DLD1 (cell line): ENCODE measurements around the gene AP2B1.

Experiments
- in situ Hi-C: cut with HindIII; loops from 2 replicates; pipeline ENCODE4 v1.10.0; 2017; ENCODE audit warnings: low sequenced_read_pairs

Gene AP2B1

DNA sequence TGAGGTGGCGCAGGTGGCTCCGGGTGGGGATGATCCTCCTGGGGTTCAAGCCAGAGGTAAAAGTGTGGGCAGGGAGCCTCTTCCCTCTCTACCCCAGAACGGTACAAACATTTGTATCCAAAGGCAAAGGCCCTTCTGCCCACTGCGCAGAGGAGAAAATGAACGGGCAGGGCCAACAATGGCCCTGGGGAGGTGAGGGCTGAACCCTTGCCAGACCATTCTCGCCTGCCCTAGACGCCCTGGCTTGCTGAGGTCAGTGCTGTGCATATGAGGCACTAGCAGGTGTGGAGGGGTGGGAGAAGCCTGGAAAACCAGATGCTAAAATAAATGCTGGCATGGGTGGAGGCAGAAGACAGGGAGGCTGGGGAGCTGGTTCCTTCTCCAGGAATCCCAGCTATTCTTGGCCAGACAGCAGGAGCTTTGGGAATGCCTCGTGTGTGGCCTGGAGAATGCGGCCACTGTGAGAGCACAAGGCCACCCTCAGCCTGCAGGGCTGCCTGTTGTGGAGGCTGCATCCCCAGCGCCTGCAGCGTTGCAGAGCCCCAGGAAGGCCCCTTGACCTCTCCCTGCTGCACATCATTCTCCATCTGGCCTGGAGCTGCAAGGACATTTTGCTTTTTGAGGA, 178.1 kb downstream of the AP2B1 start:
- in situ Hi-C loops: no loop called here

- in situ Hi-C loops: no loop called here
Measured at GRCh38 chr17:35765756-35766488, 178.8 kb downstream of the AP2B1 start.

DNA sequence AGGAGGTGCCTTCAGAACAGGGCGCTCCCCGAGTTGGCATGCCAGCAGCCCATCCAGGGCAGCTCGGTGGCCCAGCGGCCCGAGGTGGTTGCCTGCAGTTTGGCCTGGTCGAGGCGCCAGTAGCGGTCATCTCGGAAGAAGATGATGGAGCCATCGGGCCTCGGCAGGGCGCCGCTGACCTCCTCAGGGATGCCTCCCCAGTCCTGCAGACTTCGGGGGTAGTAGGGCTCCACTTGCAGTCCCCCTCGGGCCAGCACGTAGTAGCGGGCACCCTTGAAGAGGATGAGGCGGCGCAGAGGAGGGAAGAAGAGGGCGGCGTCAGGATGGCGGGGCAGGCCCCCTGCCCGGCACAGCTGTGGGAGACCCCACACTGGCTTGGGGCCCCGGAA, 179.4 kb downstream of the AP2B1 start:
- in situ Hi-C loops: no loop called here

DNA sequence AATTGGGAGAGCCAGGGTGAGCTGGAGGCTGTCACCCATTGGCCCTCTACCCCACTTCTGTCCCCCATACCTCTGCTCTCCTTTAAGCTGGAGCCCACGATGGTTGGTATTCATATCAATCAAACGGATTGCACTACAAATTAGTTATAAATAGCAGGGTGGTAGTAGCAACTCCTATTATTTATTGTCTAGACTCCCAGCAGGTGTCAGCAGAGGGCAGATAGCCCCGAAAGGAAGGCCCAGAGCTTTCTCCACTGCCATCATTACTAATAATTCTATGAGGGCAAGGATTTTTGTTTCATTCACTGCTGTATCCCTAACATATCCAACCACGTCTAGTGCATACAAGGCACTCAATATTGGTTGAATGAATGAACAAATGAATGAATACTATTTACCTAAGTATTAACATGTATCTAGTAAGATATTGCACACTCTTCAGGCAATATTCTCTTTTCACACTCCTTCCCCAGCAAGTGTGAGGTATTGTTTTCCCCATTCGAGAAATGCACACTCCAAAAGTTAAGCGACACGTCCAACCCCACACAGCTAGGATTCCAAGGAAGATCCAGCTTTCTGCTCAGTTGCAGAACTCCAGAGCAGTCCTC, 179.9 kb downstream of the AP2B1 start:
- in situ Hi-C loops: no loop called here

GRCh38 chr17:35768797-35769196, 181.7 kb downstream of the AP2B1 start:
- in situ Hi-C loops: no loop called here

DNA sequence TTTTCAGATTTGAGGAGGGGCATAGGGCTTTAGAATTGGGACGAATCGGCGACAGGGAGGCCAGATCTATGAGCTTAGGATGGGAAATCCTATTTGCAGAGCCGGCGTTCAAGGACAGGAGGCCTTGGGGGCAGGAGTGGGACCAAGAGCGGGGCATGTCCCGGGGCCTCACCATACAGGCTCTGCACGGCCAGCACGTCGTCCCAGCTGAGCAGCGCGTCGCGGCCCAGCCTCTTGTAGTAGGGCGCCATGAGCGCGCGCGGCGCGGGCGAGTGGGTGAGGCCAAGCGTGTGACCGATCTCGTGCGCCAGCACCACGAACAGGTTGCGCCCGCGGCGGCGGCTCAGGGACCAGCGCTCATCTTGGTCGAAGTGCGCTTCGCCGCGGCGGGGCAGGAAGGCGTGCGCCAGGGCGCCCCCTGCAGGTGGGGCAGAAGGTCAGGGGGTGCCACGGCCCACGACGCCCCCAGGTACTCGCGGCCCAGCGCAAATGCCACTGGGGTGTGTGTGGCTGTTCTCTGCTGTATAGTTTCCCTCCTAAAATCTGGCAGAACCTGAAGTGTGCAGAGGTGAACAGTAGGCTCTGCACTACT, 182.9 kb downstream of the AP2B1 start:
- in situ Hi-C loops: no loop called here

DNA sequence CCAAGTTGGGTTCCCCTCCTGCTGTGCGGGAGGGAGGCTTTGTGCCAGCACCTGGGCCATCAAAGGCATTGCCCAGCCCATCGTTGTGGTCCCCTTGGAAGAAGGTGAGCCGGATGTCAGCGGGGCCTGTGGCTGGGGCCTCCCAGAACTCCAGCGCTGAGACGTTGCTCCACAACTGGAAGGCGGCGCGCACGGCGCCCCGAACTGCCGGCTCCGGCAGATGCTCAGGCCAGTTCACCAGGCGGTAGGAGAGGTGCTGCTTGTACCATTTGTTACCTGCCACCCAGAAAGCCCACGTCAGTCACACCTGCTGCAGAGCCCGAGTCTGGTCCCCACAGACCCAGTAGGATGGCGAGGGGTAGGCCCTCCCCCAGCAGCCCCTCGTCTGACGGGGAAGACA, 186.0 kb downstream of the AP2B1 start:
- in situ Hi-C loops: no loop called here

DNA sequence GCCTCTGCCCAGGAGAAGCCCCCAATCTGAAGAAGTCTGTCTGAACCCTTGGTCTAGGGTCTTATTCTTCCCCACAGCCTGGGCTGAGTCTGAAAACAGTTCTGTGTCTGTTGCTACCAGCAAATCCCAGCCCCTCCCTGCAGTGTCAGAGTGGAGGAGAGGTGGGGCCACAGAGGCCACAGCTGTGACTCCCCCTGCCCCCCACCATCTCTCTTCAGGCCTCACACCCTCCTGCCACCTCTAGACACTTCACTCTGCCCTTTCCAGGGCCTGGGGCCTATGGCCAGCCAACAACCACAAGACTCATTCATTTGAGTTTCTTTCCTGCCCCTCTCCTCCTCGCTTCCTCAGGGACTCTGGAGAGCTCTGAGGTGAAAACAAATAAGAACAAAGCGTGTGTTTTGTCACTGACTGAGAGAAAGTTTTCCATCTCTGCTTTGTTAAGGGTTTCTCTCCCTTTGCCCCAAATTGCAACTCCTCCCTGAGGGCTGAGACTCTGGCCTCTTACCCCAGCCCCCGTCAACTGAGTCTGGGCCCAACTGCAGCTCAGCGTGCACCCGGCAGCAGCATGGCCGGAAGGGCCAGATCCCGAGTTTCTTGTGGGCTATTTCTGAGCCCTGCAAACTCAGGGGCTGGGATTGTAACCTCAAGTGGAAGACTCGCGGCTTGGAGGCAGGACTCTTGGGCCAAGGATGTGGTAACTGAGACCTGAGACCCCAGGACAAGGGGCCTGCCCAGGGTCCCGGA, 186.7 kb downstream of the AP2B1 start:
- in situ Hi-C loops: no loop called here

DNA sequence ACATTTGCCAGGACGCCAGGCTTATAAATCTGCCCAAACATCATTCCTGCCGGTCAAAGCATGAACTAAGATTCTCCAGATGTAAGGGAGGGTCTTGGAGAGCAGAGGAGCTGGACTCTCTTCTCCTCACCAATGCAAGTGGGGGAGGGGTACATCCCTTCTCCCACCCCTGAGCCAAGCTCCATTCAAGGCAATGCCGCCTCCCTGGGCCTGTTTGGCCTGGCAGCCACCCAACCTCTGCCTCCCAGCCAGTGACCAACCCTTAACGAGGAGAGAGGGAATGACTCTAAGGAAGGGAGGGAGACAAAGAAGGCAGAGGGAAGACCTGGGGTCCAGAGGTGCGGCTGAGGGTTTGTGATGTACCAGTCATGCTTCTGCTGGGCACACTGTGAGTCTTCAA, 187.4 kb downstream of the AP2B1 start:
- in situ Hi-C loops: no loop called here

DNA sequence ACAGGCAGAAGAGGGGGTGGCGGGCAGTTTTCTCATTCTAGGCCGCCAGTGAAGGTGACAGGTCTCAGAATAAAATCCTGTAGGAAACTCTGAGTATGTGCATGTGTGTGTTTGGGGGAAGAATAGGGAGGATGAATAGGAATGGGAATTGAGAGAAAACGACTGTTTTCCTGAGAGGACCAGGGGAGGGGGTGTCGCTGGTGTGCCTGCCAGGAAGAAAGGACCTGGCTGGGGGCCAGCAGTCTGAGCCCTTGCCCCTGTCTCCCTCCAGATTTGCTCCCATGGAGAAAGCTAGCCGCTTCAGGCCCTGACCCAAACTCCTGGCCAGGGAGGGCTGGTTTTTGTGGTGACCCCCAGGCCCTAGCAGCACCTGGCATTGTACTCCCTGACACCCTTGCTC, 187.9 kb downstream of the AP2B1 start:
- in situ Hi-C loops: no loop called here

DNA sequence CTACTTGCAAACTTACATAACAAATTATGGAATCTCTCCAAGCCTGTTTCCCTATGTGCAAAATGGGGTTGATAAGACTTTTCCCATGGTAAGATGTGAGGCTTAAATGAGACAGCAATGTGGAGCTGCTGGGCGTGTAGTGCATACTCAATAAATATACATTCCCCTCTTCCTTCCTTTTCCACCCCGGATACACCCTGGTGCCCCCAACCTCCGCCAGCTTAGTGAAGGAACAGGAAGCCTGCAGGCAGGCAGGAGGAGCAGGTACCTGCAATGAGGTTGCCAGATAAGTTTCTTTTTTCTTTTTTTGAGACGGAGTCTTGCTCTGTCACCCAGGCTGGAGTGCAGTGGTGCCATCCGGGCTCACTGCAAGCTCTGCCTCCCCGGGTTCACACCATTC, 188.5 kb downstream of the AP2B1 start:
- in situ Hi-C loops: no loop called here
